ENCODE data around the gene KCNAB1.
"Not testable (repeated sequence)": the region's sequence is repeated elsewhere in the genome, so short reads cannot be mapped to it uniquely, and the experiment has no call there.

GRCh38 chr3:156284637-156285036 lies 164.3 kb downstream of the KCNAB1 start:
- not testable (repeated sequence) for TF ChIP-seq EZH2 (IDR thresholded peaks at IDR 0.05; ENCODE audit: low read depth, low read length, severe bottlenecking); CTCF (IDR thresholded peaks at IDR 0.05; ENCODE audit: control extremely low read depth in 1 of 3, insufficient read depth in 1 of 3, low read depth in 1 of 3, low read length in 3 of 3); EP300 (IDR thresholded peaks at IDR 0.05; ENCODE audit: borderline replicate concordance in 1 of 2, low read depth in 2 of 2, low read length in 2 of 2); YY1 (IDR thresholded peaks at IDR 0.05; ENCODE audit: low read depth, low read length); SIN3A (conservative IDR thresholded peaks at IDR 0.05 in 1 of 2, IDR thresholded peaks at IDR 0.05 in 1 of 2; ENCODE audit: low read depth in 1 of 2, low read length in 2 of 2); ZNF274 (IDR thresholded peaks at IDR 0.05; ENCODE audit: borderline replicate concordance, extremely low read depth, low read length); MAX (IDR thresholded peaks at IDR 0.05); SRF (IDR thresholded peaks at IDR 0.05; ENCODE audit: low read depth, low read length)

Data from H1 (cell line).